ENCODE results near the gene TTC7B. TPM values are rescaled to one million over a fixed set of nuclear protein-coding genes. Genes with fewer than 3 reads are reported as not detected.

Gene TTC7B
- total and polyA plus RNA-seq, 2 experiments from 2014 or later = 7.9 to 28.6 TPM

- H3K27ac Mint-ChIP-seq = no peak overlapping the region
- no peaks in the 10 kb centered on the region for H4K20me1 ChIP-seq (replicated peaks; ENCODE audit: insufficient read depth)
- H3K4me1 ChIP-seq (ENCODE audit: insufficient read depth) = no peaks in the 10 kb centered on the region
- no peaks in the 10 kb centered on the region; the same call in 2 of the 3 replicates for H3K36me3 Mint-ChIP-seq (ENCODE audit: low read depth)
- H3K4me3 ChIP-seq = no peak overlapping the region
- H3K27me3 Mint-ChIP-seq (ENCODE audit: insufficient read depth, low read depth, poor library complexity) = no peaks in the 10 kb centered on the region
- H3K9me2 ChIP-seq (ENCODE audit: insufficient read depth) = peaks cover 5% of the 10 kb centered on the region; the same call in 1 of the 2 replicates
- no peak overlapping the region for H3K4me2 ChIP-seq
- H3K27ac ChIP-seq (ENCODE audit: low read depth) = no peak overlapping the region
- H3K4me3 Mint-ChIP-seq = no peak overlapping the region
- no peaks in the 10 kb centered on the region for H3K9me3 Mint-ChIP-seq
- peaks cover 35% of the 10 kb centered on the region for H3K4me1 Mint-ChIP-seq
- H3F3A ChIP-seq (replicated peaks; ENCODE audit: low read depth) = no peaks in the 10 kb centered on the region
- H3K36me3 ChIP-seq (ENCODE audit: insufficient read depth) = no peaks in the 10 kb centered on the region
- no peak for ATAC-seq
- H3K27me3 ChIP-seq (ENCODE audit: insufficient read depth) = no peaks in the 10 kb centered on the region
- H3K79me2 ChIP-seq (replicated peaks; ENCODE audit: insufficient read depth) = no peaks in the 10 kb centered on the region
- no peak for TF ChIP-seq ZNF462 (CRISPR knock-in tag; IDR thresholded peaks at IDR 0.05)
- no peak for TF ChIP-seq STAT1 (IDR thresholded peaks at IDR 0.05; ENCODE audit: unreplicated experiment)
- TF ChIP-seq REST (IDR thresholded peaks at IDR 0.05; ENCODE audit: unreplicated experiment) = no peak
- TF ChIP-seq CREB1 (CRISPR knock-in tag; IDR thresholded peaks at IDR 0.05; ENCODE audit: low read depth) = no peak
- TF ChIP-seq ETS1 (IDR thresholded peaks at IDR 0.05) = no peak
- no peak for TF ChIP-seq ZNF331 (CRISPR knock-in tag; IDR thresholded peaks at IDR 0.05; ENCODE audit: low read depth)
- no peak for TF ChIP-seq EZH2 (IDR thresholded peaks at IDR 0.05; ENCODE audit: low read depth, unreplicated experiment)
- TF ChIP-seq JUNB (IDR thresholded peaks at IDR 0.05; ENCODE audit: unreplicated experiment) = no peak
- TF ChIP-seq EZH2phosphoT487 (IDR thresholded peaks at IDR 0.05; ENCODE audit: unreplicated experiment) = no peak
- TF ChIP-seq CTCF (conservative IDR thresholded peaks at IDR 0.05; ENCODE audit: low read depth in 2 of 2) = no peak
- TF ChIP-seq POLR2AphosphoS5 (IDR thresholded peaks at IDR 0.05; ENCODE audit: low read depth) = no peak
- no peak for TF ChIP-seq NANOG (IDR thresholded peaks at IDR 0.05; ENCODE audit: borderline replicate concordance)
- no peak for TF ChIP-seq ZNF114 (CRISPR knock-in tag; IDR thresholded peaks at IDR 0.05)
- no peak for DNase-seq (ENCODE audit: low spot score)
- no peak overlapping the region for H2AFZ ChIP-seq
Observed at GRCh38 chr14:90681929-90682328, 134.3 kb downstream of the TTC7B start.

Measured in GM23338 (cell line).